HepG2 (cell line): Measurements from ENCODE around the gene CA7. TPM values are rescaled to one million over a fixed set of nuclear protein-coding genes. Genes with fewer than 3 reads are reported as not detected.

Experiments
- BCL6 ChIP-seq: IDR thresholded peaks from 2 replicates; pipeline ENCODE4 v1.6.1; 2016; ENCODE audit warnings: missing genetic modification reagents, missing compliant biosample characterization
- CEBPG ChIP-seq: IDR thresholded peaks from 2 replicates; pipeline ENCODE4 v1.6.1; 2016
- CTCF ChIP-seq: sonication (generic); formaldehyde crosslinking; IDR thresholded peaks from 2 replicates; pipeline ENCODE4 v1.5.0; 2020; ENCODE audit warnings: mild to moderate bottlenecking, missing genetic modification reagents, moderate library complexity
- GATAD1 ChIP-seq: IDR thresholded peaks from 2 replicates; pipeline ENCODE4 v1.6.1; 2016; ENCODE audit warnings: missing genetic modification reagents, missing compliant biosample characterization
- LRRFIP1 ChIP-seq: sonication (generic); formaldehyde crosslinking; conservative IDR thresholded peaks from 2 replicates; pipeline ENCODE4 v1.4.0; 2020; ENCODE audit warnings: missing genetic modification reagents
- MXI1 ChIP-seq: IDR thresholded peaks from 3 replicates; pipeline ENCODE4 v1.6.1; 2012; ENCODE audit warnings: low read depth, low read length, inconsistent platforms, borderline replicate concordance
- NR2F6 ChIP-seq, 2 experiments: IDR thresholded peaks; 2 replicates each; pipeline ENCODE4 v1.6.1; 2016; ENCODE audit warnings: antibody characterized with exemption in 1 of 2, mild to moderate bottlenecking in 1 of 2
- SALL2 ChIP-seq: sonication (generic); formaldehyde crosslinking; IDR thresholded peaks from 2 replicates; pipeline ENCODE4 v1.8.1; 2023; ENCODE audit warnings: mild to moderate bottlenecking, missing genetic modification reagents, inconsistent platforms
- ZNF33B ChIP-seq: sonication (generic); formaldehyde crosslinking; IDR thresholded peaks from 2 replicates; pipeline ENCODE4 v1.5.1; 2020; ENCODE audit warnings: mild to moderate bottlenecking, missing genetic modification reagents
- ZNF609 ChIP-seq: sonication (generic); formaldehyde crosslinking; IDR thresholded peaks from 2 replicates; pipeline ENCODE4 v1.4.0; 2020; ENCODE audit warnings: mild to moderate bottlenecking, missing genetic modification reagents, borderline replicate concordance
- ZNF639 ChIP-seq: conservative IDR thresholded peaks from 2 replicates; pipeline ENCODE4 v1.6.1; 2018; ENCODE audit warnings: missing genetic modification reagents
- ZNF674 ChIP-seq: sonication (generic); formaldehyde crosslinking; IDR thresholded peaks from 2 replicates; pipeline ENCODE4 v1.5.0; 2020; ENCODE audit warnings: low read depth, mild to moderate bottlenecking, missing genetic modification reagents
- ZNF691 ChIP-seq: sonication (generic); formaldehyde crosslinking; IDR thresholded peaks from 2 replicates; pipeline ENCODE4 v1.4.0; 2020; ENCODE audit warnings: missing genetic modification reagents, low read depth, mild to moderate bottlenecking, borderline replicate concordance
- polyA plus RNA-seq, 8 experiments: library from polyadenylated mRNA; depleted of rRNA in 3 of 8; stranded (reverse) in 7 of 8; unstranded in 1 of 8; fragments of >200 nt; fragmentation: Illumina TruSeq in 4 of 8; extraction: Trizol in 4 of 8; gene quantifications; 2 replicates each; pipeline versions ENCODE4 v1.2.1 to v1.2.3, GENCODE V29; 2011 to 2016; ENCODE audit warnings: low read depth in 4 of 8, missing spikeins in 1 of 8, mixed read lengths in 1 of 8; ENCODE audit not compliant: insufficient read depth in 1 of 8
- total RNA-seq, 5 experiments: library from RNA; depleted of rRNA; stranded (reverse); fragments of >200 nt; fragmentation: Illumina TruSeq; extraction: Trizol; gene quantifications; 2 replicates each; pipeline ENCODE4 v1.2.3, GENCODE V29; 2016; ENCODE audit warnings: low read depth in 1 of 5

The CA7 gene
- total and polyA plus RNA-seq, 2 of the 13 experiments (the other 11 are each of a cell fraction or from before 2014, with no cell fraction given), result not detected

- 0 out of 2 replicates have a peak, but pooled peaks have one; percentile 25 for TF ChIP-seq ZNF33B (CRISPR knock-in tag)
- peak; percentile 44; the same call in 1 of the 2 replicates for TF ChIP-seq SALL2
- TF ChIP-seq ZNF639 (CRISPR knock-in tag), result 0 out of 2 replicates have a peak, but pooled peaks have one; percentile 23
- TF ChIP-seq CTCF, result 0 out of 2 replicates have a peak, but pooled peaks have one; percentile 19
- TF ChIP-seq LRRFIP1 (CRISPR knock-in tag), result no peak
- 0 out of 2 replicates have a peak, but pooled peaks have one; percentile 41 for TF ChIP-seq ZNF691
- TF ChIP-seq CEBPG, result peak; percentile 89
- TF ChIP-seq NR2F6 (IDR thresholded peaks at IDR 0.05), result peak; percentile 27; the same call in 1 of the 2 replicates
- TF ChIP-seq NR2F6 (CRISPR knock-in tag; IDR thresholded peaks at IDR 0.05), result peak; percentile 67
- 0 out of 2 replicates have a peak, but pooled peaks have one; percentile 6 for TF ChIP-seq BCL6 (CRISPR knock-in tag)
- no peak for TF ChIP-seq GATAD1 (CRISPR knock-in tag)
- TF ChIP-seq MXI1, result 0 out of 3 replicates have a peak, but pooled peaks have one; percentile 33
- TF ChIP-seq ZNF609 (CRISPR knock-in tag), result 0 out of 2 replicates have a peak, but pooled peaks have one; percentile 11
- TF ChIP-seq ZNF674 (CRISPR knock-in tag), result no peak
Measured at GRCh38 chr16:66899310-66899944, 55.2 kb downstream of the CA7 start (continued).
